ENCODE measurements around the gene DMD. TPM values are rescaled to one million over a fixed set of nuclear protein-coding genes. Genes with fewer than 3 reads are reported as not detected.

The DMD gene
- total and polyA plus RNA-seq, 8 donors: 6.8 to 117 (median 44.2) TPM

DNA sequence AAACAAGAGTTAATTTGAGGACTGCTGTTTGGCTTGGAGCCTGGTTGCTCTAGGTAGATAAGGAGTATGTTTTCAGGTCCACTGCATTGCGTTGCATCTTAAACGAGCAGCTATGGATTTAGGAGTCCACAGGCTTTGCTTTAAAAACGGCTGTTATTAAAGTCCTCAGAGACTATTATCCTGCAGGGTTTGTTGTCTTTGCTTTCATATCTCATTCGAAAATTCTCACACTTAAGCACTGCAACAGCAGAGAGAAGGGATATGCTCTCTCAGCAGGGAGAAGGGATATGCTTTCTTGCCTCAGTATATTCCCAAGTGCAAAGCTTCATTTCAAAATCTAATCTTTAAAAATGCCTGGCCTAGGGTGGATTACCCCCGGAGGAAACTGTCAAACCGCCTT is 1694.8 kb downstream of the DMD start:
- 35 to 63% (median 53%) methylated on average over 6 of the region's 6 CpGs for WGBS, 5 donors
- Histone ChIP-seq H3K27ac (no peak overlapping the region), H3K27me3 (no peaks in the 10 kb centered on the region), H3K9me3 (no peaks in the 10 kb centered on the region), H3K4me1 (no peaks in the 10 kb centered on the region), H3K4me3 (no peak overlapping the region), H3K36me3 (no peaks in the 10 kb centered on the region)
- DNase-seq: no peak
- TF ChIP-seq CTCF (IDR thresholded peaks at IDR 0.05) (no peak), POLR2AphosphoS5 (IDR thresholded peaks at IDR 0.05) (no peak), POLR2A (IDR thresholded peaks at IDR 0.05) (no peak), EP300 (IDR thresholded peaks at IDR 0.05) (no peak)
- intact Hi-C loops (cut with DNase I; ENCODE audit: low total_unique reads): no loop called here

DNA sequence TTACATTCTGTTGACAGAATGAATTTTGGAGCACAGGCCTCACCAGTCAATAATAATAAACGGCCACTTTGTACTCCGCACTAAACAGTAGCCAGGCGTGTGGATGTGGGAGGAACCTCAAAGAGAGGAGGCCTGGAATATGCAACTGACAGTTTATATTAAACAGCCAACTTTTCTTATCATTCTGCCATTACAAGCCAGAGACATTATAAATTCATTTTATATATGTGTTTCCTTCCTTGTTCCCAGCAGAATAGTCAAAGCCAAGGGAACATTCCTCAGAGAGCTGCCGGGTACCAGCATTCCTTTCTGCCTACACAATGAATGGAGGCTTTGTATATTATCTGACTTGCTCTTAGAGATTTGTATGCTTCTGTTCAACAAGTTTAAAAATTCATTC is 1703.0 kb downstream of the DMD start:
- no peaks in the 10 kb centered on the region for H3K9me3 ChIP-seq
- TF ChIP-seq CTCF (IDR thresholded peaks at IDR 0.05) (no peak), POLR2A (IDR thresholded peaks at IDR 0.05) (no peak), POLR2AphosphoS5 (IDR thresholded peaks at IDR 0.05) (no peak), EP300 (IDR thresholded peaks at IDR 0.05) (no peak)
- intact Hi-C loops (cut with DNase I; ENCODE audit: low total_unique reads): no loop called here
- H3K27me3 ChIP-seq: no peaks in the 10 kb centered on the region
- peak in 1 of 2 donors; percentile 75 for DNase-seq
- no peaks in the 10 kb centered on the region for H3K36me3 ChIP-seq
- 7 to 45% (median 36%) methylated on average over 4 of the region's 4 CpGs for WGBS, 5 donors
- H3K27ac ChIP-seq: peak overlapping the region in 1 of 5 donors; percentile 24
- no peak overlapping the region for H3K4me3 ChIP-seq
- H3K4me1 ChIP-seq: peaks cover 0 to 8% (median 0%) of the 10 kb centered on the region in 4 donors

DNA sequence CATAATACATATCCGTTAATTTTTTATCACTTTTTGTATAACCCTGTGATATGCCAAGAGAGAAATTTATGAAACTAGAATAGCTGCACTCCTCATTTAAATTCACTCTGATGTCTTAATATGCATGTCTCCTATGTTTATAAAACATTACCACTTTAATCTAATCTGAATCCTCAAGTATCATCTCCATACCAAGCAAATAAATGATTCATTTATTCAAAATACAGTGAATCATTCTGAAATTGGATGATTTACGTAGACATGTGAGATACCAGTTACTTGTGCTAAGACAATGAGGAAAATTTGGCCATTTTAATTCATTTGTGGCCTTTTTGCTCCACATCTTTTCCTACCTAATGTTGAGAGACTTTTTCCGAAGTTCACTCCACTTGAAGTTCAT is 1704.4 kb downstream of the DMD start:
- WGBS, 5 donors: 72 to 88% (median 86%) methylated on average over 3 of the region's 3 CpGs
- Histone ChIP-seq H3K4me3 (no peak overlapping the region), H3K27me3 (no peaks in the 10 kb centered on the region), H3K27ac (no peak overlapping the region), H3K36me3 (no peaks in the 10 kb centered on the region), H3K9me3 (no peaks in the 10 kb centered on the region), H3K4me1 (peaks cover 0 to 8% (median 0%) of the 10 kb centered on the region in 4 donors)
- no peak for DNase-seq
- intact Hi-C loops (cut with DNase I; ENCODE audit: low total_unique reads): no loop called here
- TF ChIP-seq CTCF (IDR thresholded peaks at IDR 0.05): no peak
- TF ChIP-seq EP300 (IDR thresholded peaks at IDR 0.05): no peak
- no peak for TF ChIP-seq POLR2AphosphoS5 (IDR thresholded peaks at IDR 0.05)
- TF ChIP-seq POLR2A (IDR thresholded peaks at IDR 0.05): no peak

DNA sequence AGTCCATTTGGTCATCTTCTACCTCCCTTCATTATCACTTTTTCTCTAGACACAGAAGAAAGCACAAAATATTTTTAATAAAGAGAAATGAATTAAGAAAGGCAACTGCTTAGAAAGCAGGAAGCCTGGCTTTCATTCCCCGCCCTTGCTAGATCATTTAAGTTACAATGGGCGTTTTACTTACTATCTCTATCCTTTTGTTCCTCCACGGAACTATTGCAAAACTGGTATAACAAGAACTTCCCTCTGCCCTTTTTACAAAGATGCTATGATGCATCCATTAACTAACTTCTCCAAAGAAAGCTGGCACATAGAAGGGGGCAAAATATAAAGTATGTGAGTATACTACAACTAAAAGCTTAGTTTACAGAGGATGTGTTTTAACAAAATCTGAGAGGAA is 1705.0 kb downstream of the DMD start:
- H3K36me3 ChIP-seq: no peaks in the 10 kb centered on the region
- no peak overlapping the region for H3K4me3 ChIP-seq
- no peaks in the 10 kb centered on the region for H3K9me3 ChIP-seq
- no peaks in the 10 kb centered on the region for H3K27me3 ChIP-seq
- TF ChIP-seq POLR2AphosphoS5 (IDR thresholded peaks at IDR 0.05) (no peak), CTCF (IDR thresholded peaks at IDR 0.05) (no peak), POLR2A (IDR thresholded peaks at IDR 0.05) (no peak), EP300 (IDR thresholded peaks at IDR 0.05) (no peak)
- no peak overlapping the region for H3K27ac ChIP-seq
- 25 to 55% (median 43%) methylated on average over 3 of the region's 3 CpGs for WGBS, 5 donors
- DNase-seq: no peak
- H3K4me1 ChIP-seq: peaks cover 0 to 8% (median 0%) of the 10 kb centered on the region in 4 donors
- intact Hi-C loops (cut with DNase I; ENCODE audit: low total_unique reads): no loop called here
